Measurements from ENCODE around the gene NPTX2. TPM values are rescaled to one million over a fixed set of nuclear protein-coding genes. Genes with fewer than 3 reads are reported as not detected.

Gene NPTX2
- total RNA-seq, 1 experiment from 2014 or later = not detected

- no peak overlapping the region for H3K9ac ChIP-seq (ENCODE audit: low read length)
Observed at GRCh38 chr7:98656899-98657298, 39.8 kb downstream of the NPTX2 start.

More at GRCh38 chr7:98656899-98657298, 39.8 kb downstream of the NPTX2 start:
- CTCF ChIA-PET = no interaction called here
- Histone ChIP-seq H3K36me3 (ENCODE audit: control insufficient read depth in 1 of 2, insufficient read depth in 2 of 2, low read length in 2 of 2) (no peaks in the 10 kb centered on the region), H3K27ac (ENCODE audit: low read depth, low read length) (no peak overlapping the region), H3K9me2 (ENCODE audit: insufficient read depth) (no peaks in the 10 kb centered on the region), H3K4me2 (ENCODE audit: low read length) (no peak overlapping the region), H2AFZ (ENCODE audit: low read depth, low read length, poor library complexity, severe bottlenecking) (no peak overlapping the region), H4K20me1 (ENCODE audit: insufficient read depth) (no peaks in the 10 kb centered on the region), H3K4me3 (replicated peaks in 1 of 2; ENCODE audit: low read depth in 1 of 2, low read length in 2 of 2) (no peak overlapping the region), H3K79me2 (ENCODE audit: insufficient read depth, low read length) (no peaks in the 10 kb centered on the region), H3K9me3 (ENCODE audit: control insufficient read depth in 1 of 2, insufficient read depth in 1 of 2, low read depth in 1 of 2, low read length in 2 of 2) (no peaks in the 10 kb centered on the region), H3K27me3 (ENCODE audit: insufficient read depth, low read length) (no peaks in the 10 kb centered on the region), H3K4me1 (ENCODE audit: control insufficient read depth in 1 of 2, insufficient read depth in 2 of 2, low read length in 2 of 2) (no peaks in the 10 kb centered on the region)
- no peak for ATAC-seq
- intact Hi-C loops (cut with micrococcal nuclease) = no loop called here
- TF ChIP-seq POLR2A (IDR thresholded peaks at IDR 0.05; ENCODE audit: borderline replicate concordance, extremely low read depth, insufficient read depth, insufficient read length) = no peak
- no peak for TF ChIP-seq ZBTB33 (IDR thresholded peaks at IDR 0.05; ENCODE audit: extremely low read depth, insufficient replicate concordance, low read length)
- TF ChIP-seq YY1 (IDR thresholded peaks at IDR 0.05; ENCODE audit: extremely low read depth, insufficient replicate concordance, low read depth, low read length) = no peak
- no peak for TF ChIP-seq EZH2 (IDR thresholded peaks at IDR 0.05)
- TF ChIP-seq TCF7L2 (IDR thresholded peaks at IDR 0.05; ENCODE audit: borderline replicate concordance, extremely low read depth, insufficient read depth, insufficient read length) = no peak
- no peak for TF ChIP-seq EGR1 (IDR thresholded peaks at IDR 0.05; ENCODE audit: low read depth)
- no peak for TF ChIP-seq JUND (IDR thresholded peaks at IDR 0.05)
- no peak for TF ChIP-seq CEBPB (IDR thresholded peaks at IDR 0.05; ENCODE audit: low read depth)
- TF ChIP-seq REST (IDR thresholded peaks at IDR 0.05; ENCODE audit: low read depth) = no peak
- no peak for TF ChIP-seq CTCF (IDR thresholded peaks at IDR 0.05 in 2 of 3, conservative IDR thresholded peaks at IDR 0.05 in 1 of 3; ENCODE audit: borderline replicate concordance in 1 of 3, insufficient read depth in 1 of 3, low read depth in 2 of 3, low read length in 2 of 3)
- no peak for TF ChIP-seq SIN3A (IDR thresholded peaks at IDR 0.05; ENCODE audit: low read depth)
- no peak for TF ChIP-seq ATF3 (IDR thresholded peaks at IDR 0.05)
- no peak for TF ChIP-seq SP1 (IDR thresholded peaks at IDR 0.05; ENCODE audit: low read depth)
- TF ChIP-seq SRF (IDR thresholded peaks at IDR 0.05; ENCODE audit: low read depth) = no peak
- RAD21 ChIA-PET (ENCODE audit: low non-redundant PET in 1 of 2, low total read pairs in 2 of 2, uncharacterized antibody in 2 of 2, unreplicated experiment in 2 of 2) = no interaction called here
- BruUV-seq (replicated peaks) = no TSS peak
- no peak for DNase-seq (ENCODE audit: low read depth, low spot score)
- POLR2A ChIA-PET = no interaction called here

Measured in HCT116 (cell line).